HFF-Myc (cell line): ENCODE results near the gene ZNF718.
"Not testable (repeated sequence)": the region's sequence is repeated elsewhere in the genome, so short reads cannot be mapped to it uniquely, and the experiment has no call there.

Experiments
- DNase-seq: peaks from one replicate; pipeline ENCODE4 v3.0.0-alpha.2; 2011; ENCODE audit warnings: low read depth; ENCODE audit errors: extremely low read depth
- H3K4me3 ChIP-seq: replicated peaks from 2 replicates; pipeline ENCODE4 v1.5.1; 2011; ENCODE audit warnings: low read depth, mild to moderate bottlenecking, control low read depth, low read length
- TF ChIP-seq, protein P1 (sequence below): IDR thresholded peaks from 2 replicates; pipeline ENCODE4 v1.5.1; 2012; ENCODE audit warnings: mild to moderate bottlenecking, low read depth, low read length, control low read depth; ENCODE audit errors: missing control alignments

Gene ZNF718

DNA sequence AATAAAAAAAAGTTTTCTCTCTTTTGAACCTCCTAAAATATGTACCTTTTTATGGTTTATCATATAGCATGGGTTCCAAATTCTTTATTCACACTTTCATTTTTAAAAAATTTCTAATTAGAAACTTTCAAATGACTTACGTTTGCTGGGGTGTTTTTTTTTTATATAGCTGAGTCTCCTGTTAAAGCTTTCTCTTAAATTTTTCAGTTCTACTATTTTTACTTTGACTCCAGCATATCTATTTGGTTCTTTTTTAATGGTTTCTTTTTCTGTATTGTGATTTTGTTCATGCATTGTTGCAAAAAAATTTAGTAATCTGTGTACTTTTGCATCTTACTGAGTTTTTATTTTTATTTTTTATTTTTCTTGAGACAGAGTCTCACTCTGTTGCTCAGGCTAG lies 22.3 kb downstream of the ZNF718 start:
- TF ChIP-seq, protein P1, sequence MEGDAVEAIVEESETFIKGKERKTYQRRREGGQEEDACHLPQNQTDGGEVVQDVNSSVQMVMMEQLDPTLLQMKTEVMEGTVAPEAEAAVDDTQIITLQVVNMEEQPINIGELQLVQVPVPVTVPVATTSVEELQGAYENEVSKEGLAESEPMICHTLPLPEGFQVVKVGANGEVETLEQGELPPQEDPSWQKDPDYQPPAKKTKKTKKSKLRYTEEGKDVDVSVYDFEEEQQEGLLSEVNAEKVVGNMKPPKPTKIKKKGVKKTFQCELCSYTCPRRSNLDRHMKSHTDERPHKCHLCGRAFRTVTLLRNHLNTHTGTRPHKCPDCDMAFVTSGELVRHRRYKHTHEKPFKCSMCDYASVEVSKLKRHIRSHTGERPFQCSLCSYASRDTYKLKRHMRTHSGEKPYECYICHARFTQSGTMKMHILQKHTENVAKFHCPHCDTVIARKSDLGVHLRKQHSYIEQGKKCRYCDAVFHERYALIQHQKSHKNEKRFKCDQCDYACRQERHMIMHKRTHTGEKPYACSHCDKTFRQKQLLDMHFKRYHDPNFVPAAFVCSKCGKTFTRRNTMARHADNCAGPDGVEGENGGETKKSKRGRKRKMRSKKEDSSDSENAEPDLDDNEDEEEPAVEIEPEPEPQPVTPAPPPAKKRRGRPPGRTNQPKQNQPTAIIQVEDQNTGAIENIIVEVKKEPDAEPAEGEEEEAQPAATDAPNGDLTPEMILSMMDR = no peak
- no peak for DNase-seq
- H3K4me3 ChIP-seq = no peak overlapping the region

DNA sequence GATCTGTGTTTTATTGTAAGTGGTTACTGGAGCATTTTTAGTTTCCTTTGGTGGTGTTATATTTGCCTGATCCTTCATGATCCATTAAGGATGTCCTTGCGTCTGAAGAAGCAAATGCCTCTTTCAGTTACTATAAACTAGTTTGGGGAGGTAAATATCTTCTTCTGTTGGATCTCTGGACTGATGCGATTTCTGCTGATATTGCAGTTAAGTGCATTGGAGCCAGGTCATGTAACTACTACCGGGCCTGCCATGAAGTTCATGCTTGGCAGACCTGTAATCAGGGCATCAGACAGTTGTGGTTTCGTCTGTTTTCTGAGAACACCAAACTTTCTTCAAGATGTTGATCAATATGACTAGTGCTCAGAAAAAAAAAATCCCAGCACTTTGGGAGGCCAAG lies 22.9 kb downstream of the ZNF718 start:
- DNase-seq = no peak
- H3K4me3 ChIP-seq = no peak overlapping the region
- TF ChIP-seq, protein P1 = no peak

DNA sequence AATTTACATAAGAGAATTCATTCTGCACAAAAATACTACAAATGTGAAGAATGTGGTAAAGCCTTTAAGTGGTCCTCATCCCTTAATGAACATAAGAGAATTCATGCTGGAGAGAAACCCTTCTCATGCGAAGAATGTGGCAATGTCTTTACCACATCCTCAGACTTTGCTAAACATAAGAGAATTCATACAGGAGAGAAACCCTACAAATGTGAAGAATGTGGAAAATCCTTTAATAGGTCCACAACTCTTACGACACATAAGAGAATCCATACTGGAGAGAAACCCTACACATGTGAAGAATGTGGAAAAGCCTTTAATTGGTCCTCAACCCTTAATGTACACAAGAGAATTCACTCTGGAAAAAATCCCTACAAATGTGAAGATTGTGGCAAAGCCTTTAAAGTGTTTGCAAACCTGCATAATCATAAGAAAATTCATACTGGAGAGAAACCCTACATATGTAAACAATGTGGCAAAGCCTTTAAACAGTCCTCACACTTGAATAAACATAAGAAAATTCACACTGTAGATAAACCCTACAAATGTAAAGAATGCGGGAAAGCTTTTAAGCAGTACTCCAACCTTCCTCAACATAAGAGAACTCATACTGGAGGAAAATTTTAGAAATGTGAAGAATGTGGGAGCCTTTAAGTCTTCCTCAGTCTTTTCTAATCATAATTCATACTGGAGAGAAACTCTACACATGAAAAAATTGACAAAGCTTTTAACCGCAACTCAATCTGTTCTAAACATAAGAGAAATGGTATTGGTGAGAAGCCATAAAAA lies 37.4 kb downstream of the ZNF718 start:
- H3K4me3 ChIP-seq = no peak overlapping the region
- no peak for DNase-seq
- TF ChIP-seq, protein P1 = no peak

DNA sequence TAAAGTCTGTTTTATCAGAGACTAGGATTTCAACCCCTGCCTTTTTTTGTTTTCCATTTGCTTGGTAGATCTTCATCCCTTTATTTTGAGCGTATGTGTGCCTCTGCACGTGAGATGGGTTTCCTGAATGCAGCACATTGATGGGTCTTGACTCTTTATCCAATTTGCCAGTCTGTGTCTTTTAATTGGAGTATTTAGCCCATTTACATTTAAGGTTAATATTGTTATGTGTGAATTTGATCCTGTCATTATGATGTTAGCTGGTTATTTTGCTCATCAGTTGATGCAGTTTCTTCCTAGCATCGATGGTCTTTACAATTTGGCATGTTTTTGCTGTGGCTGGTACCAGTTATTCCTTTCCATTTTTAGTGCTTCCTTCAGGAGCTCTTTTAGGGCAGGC lies 45.3 kb downstream of the ZNF718 start:
- not testable (repeated sequence) for DNase-seq, H3K4me3 ChIP-seq

- not testable (repeated sequence) for H3K4me3 ChIP-seq, DNase-seq
Measured at GRCh38 chr4:171318-171717, 47.0 kb downstream of the ZNF718 start.

DNA sequence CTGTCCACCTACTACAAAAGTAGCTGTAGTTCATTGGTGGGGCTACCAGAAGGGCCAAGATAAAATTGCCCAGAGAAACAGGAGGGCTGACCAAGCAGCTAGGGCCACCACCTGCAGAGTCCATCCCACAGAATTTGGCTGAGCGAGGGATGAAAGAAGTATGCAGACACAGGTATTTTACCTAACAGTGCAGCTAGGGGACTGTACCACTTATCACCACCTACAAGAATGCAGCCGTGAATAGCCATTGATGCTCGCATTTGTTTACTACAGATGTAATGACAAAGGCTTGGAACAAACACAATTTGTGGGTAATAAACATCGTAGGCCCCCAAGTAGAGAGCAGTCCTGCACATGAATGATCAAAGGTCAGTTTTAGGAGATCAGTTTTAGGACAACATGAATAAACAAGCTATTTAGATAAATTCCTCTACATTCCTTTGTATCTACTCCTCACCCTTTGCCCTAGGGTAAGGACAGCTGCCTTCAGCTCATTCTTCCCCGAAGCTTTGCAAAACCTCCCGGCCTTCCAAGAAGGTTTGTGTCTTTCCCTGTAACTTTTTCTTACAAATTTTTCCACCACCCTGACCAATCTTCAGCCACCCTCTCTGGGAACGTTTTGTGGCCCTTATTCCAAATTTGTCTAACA lies 49.5 kb downstream of the ZNF718 start:
- TF ChIP-seq, protein P1 = no peak
- no peak for DNase-seq
- no peak overlapping the region for H3K4me3 ChIP-seq

GRCh38 chr4:175986-176385 lies 51.7 kb downstream of the ZNF718 start:
- TF ChIP-seq, protein P1 = no peak
- DNase-seq = no peak
- H3K4me3 ChIP-seq = no peak overlapping the region

DNA sequence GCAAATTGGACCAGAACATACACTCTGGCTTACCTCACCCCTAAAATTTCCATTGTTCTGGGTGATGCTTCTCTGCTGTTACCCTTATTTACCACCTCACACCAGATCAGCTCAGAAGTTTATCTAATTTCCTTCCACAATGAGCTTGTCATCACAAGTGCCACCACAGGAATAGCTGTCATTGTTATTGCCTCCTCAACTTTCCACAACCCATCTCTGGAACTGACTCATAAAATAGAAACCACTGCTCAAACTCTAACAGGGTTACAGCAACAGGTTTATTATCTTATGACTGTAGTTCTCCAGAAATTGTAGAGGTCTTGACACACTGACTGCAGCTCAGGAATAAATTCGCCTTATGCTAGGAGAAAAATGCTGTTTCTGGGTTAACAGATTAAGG lies 52.7 kb downstream of the ZNF718 start:
- DNase-seq = no peak
- TF ChIP-seq, protein P1 = no peak
- no peak overlapping the region for H3K4me3 ChIP-seq

GRCh38 chr4:182225-182624 lies 57.9 kb downstream of the ZNF718 start:
- not testable (repeated sequence) for H3K4me3 ChIP-seq, DNase-seq
